Fibroblast of the conjunctiva (primary cell): ENCODE results near the gene PIK3C2A.

Source experiments
- DNase-seq: peaks from one replicate; pipeline ENCODE4 v3.0.0-alpha.2; 2010; ENCODE audit warnings: low read depth

The PIK3C2A gene

DNA sequence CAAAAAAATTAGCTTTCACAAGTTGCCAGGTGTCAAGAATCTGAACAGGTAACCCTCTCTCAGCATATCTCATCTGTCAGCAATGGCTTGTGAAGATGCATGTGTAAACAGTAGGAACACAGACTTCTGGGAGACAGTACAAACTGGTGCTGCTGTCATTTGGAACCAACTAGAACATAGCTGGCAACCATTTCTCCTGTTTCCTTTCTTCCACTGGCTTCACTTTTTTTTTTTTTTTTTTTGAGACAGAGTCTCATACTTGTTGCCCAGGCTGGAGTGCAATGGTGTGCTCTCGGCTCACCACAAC lies 2.1 kb upstream of the PIK3C2A start:
- no peak for DNase-seq

DNA sequence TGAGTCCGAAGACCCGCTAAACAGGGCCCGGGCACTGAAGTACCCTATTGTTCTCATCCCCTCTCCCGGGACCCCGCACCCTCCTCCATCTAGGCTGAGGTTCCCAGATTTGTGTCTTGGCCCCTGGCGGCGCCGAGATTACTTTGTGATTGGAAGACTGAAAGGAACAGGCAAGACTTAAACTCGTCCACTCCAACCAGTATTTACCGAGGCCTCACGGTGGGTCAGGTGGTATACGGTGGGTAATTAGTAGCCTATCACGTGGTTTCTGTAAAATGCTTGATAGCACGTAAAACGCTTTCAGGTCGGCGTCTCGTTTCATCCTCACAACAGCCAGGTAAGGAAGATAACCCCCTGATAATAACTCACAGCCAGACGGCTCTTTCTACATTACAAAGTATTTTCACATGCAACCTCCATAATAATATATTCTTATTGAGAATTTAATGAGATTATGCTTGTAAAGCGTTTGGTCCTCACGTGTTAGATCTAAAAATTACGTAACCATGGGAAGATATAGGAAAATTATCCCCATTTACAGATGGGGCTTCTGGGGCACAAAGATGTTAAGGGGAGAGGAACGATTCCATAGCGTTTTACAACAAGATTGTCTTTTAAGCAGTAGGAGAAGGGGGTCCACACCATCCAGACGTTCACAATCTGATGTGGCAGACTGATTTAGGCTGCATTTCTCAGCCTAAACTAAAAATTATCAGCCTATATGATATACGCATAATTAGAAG lies 642 bp upstream of the PIK3C2A start:
- peak; percentile 33 for DNase-seq

DNA sequence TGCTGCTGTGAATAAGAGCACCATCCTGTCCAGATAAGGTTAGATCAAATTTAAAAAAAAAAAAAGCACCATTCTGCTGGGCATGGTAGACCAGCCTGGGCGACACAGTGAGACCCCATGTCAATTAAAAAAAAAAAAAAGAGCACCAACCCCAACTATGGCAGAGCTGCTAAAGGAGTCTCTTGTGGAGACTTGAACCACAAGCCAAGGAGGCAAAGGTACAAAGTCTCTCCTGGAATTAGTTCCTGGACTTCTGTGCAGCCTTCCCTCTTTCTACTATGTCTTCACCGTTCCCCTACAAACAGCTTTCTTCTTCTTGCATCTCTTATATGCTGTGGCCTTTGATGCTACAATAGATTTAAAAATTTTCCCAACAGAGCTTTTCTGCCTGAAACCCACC lies 1.3 kb downstream of the PIK3C2A start:
- no peak for DNase-seq

DNA sequence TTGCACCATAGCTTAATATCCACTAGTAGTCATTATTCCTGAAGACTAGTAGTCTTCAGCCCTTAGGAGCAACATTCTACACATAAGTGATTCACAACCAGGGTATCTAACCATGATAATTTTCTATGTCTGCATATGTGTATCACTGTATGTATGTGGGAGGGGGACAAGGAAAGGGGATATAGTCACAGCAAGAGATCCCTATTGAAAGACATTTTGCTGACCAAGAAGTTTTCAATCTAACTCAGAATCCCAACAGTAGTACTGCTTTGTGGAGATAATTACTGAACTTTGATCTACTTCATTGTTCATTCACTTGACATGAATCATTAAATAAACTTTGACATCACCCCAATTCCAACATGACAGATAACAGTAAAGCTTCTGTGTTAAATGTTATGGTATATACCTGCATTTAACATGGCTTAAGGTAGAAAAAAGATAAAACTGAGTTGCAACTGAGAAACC lies 10.3 kb downstream of the PIK3C2A start:
- DNase-seq: no peak

DNA sequence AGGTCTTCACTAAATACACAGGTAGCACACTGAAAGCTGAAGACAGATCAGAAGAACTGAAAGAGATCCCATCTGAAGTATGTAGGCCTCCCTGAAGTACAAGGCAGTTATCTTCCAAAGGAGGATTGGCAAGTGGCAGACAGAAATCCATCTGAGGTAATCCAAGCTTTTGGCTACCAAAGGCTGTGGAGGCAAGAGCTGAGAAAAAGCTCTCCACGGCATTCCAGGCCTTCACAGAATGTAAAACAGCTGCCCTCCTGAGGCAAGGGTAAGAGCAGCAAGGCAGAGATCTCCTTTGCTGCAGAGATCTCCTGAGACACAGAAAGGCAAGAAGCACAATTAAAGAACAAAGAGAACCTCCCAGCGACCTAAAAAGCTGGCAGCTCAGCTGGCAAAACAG lies 19.1 kb downstream of the PIK3C2A start:
- no peak for DNase-seq

DNA sequence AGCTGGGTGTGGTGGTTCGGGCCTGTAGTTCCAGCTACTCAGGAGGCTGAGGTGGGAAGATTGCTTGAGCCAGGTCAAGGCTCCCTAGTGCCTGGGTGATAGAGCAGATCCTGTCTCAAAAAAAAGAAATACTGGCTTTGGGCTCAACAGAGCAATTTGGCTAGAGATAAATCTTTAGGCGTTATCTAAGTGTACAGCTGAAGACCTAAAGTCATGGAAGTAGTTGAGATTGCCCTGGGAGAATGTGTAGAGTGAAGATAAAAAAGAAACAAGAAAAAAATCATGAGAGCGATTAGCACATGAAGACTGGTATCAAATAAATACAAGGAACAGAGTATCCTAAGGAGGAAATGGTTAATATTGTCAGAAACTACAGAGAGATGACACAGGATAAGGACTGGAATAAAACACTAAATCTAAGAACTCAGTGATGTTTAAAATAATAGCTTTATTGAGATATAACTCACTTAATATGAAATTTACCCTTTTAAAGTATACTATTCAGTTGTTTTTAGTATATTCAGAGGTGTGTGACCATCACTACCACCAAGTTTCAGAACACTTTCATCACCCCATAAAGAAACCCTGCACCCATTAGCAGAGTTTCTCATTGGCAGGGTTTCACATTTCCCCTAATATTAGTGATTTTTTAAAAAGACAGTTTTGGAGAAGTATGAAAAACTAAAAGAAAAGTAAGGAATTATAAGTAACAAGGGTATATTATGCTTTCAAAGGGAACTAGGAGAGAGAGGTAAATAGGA lies 20.7 kb downstream of the PIK3C2A start:
- DNase-seq: no peak

DNA sequence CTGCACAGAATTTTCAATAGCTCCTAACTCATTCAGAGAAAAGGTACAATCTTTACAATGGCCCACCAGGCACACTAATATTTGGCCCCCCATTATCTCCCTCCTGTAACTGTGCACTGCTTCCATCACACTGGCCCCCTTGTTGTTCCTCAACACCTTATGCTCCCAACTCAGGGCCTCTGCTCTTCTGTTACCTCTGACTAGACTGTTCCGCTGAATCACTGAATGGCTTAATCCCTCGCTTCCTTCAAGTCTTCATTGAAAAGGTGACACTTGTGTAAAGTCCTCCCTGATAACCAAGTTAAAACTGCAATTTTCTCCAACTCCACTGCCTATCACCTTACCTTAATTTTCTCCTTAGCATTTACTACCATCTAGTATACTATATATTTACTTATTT lies 21.8 kb downstream of the PIK3C2A start:
- no peak for DNase-seq

DNA sequence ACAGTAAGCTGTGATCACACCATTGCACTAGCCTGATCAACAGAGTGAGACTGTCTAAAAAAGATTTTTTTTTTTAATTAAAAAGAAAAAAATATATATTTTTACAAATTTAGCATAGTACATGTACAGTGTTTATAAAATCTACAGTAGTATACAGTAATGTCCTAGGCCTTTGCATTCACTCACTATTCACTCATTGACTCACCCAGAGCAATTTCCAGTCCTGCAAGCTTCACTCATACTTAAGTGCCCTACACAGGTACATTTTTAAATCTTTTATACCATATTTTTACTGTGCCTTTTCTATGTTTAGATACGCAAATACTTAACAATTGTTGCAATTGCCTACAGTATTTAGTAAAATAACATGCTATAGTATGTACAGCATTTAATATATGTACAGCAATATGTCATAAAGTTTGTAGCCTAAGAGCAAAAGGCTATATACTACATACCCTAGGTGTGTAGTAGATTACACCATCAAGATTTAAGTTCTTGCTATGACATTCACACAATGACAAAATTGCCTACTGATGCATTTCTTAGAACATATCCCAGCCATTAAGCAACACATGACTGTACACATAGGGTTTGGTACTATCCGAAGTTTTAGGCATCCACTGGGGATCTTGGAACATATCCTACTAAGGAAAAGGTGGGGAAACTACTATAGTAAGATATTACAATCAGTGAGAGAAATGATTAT lies 22.8 kb downstream of the PIK3C2A start:
- DNase-seq: no peak

DNA sequence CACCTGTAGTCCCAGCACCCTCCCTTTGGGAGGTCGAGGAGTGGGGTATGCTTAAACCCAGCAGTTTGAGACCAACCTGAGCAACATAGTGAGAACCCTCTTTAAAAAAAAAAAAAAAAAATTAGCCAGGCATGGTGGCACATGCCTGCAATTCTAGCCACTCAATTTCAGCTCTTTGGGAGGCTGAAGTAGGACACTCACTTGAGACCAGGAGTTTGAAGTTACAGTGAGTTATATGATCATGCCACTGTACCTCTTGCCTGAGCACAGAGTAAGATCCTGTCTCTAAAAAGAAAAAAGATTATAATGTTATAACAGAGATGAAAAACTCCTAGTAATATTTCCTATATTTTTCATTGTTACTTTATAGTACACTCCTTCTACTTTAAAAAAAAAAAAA lies 23.9 kb downstream of the PIK3C2A start:
- DNase-seq: no peak

DNA sequence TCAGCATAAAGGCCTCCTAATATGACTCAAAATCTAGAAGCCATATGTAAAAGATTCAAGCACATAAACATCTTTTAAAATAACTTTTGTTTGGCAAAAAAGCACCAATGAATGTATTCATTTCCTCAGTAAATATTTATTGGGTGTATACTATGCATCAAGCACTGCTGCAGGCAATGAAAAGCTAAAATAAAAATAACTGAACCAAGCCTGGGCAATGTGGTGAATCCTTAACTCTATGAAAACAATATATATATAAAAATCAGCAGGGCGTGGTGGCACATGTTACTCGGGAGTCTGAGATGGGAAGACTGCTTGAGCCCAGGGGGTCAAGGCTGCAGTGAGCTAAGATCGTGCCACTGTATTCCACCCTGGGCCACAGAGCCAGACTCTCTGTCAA lies 27.8 kb downstream of the PIK3C2A start:
- no peak for DNase-seq

DNA sequence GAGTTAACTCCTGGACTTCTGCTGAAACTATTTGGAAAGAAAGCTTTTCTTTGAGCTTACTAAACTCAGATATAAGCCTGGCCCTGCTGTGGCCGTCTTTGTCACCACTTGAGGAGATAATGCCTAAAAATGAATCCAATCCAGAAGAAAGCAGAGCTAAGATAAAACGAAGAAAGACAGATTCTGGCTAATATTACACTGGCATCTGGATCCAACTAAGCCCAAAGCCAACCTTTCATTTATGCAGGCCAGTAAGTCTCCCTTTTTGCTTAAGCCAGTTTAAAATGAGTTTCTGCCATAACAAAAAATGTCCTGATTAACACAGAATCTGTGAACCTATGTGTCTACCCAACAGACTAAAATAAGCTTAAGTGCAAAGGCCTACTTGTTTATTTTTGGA lies 34.5 kb downstream of the PIK3C2A start:
- no peak for DNase-seq

DNA sequence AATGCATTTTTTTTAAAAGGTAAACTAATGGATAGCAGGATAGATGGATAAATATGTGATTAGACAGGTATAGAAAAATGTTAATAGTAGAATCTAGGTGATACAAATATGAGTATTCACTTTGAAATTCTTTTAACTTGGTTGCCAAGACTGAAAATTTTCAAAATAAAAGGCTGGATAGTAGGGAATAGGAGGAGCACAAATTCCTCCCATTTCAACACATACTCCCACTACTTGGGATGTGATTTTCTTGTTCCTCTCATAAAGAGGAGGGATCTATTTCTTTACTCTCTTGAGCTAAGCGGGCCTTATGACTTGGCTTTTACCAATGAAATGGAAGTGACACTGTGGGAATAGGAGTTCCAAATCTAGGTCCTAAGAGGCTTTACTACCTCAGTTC lies 35.9 kb downstream of the PIK3C2A start:
- no peak for DNase-seq

DNA sequence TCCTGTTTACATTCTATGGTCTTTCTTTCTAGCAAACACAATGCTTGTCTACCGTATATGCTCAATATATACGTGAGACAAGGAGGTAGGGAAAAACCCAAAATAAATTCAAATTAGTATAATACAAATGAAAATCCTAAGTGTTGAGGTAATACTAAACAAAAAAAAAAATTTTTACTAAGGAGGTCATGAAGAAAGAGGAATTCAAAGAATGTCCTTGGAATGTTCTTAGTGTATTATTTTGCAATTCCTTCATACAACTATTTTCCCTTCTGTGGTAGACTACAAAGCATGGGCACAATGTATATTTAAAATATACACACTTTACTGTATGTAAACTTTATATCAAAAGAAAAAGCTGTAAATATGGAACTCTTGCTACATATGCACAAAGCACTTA lies 36.4 kb downstream of the PIK3C2A start:
- peak; percentile 17 for DNase-seq

DNA sequence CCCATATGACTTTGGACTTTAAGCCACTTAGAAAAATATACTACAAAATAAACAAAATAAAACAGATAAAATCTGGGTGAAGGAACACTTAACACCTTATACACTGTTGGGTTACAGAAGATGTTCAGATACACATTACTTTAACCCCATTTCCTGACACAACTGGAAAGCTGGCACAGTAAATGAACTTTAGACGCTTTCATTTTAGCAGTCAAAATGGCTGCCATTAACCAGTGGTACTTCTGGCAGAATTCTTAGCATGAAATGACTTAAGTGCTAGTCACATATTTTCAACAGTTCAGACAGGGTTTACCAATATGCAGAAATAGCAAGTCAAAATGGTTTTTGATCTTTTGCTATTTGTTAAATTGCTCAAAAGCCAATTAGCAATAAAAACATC lies 37.9 kb downstream of the PIK3C2A start:
- no peak for DNase-seq

DNA sequence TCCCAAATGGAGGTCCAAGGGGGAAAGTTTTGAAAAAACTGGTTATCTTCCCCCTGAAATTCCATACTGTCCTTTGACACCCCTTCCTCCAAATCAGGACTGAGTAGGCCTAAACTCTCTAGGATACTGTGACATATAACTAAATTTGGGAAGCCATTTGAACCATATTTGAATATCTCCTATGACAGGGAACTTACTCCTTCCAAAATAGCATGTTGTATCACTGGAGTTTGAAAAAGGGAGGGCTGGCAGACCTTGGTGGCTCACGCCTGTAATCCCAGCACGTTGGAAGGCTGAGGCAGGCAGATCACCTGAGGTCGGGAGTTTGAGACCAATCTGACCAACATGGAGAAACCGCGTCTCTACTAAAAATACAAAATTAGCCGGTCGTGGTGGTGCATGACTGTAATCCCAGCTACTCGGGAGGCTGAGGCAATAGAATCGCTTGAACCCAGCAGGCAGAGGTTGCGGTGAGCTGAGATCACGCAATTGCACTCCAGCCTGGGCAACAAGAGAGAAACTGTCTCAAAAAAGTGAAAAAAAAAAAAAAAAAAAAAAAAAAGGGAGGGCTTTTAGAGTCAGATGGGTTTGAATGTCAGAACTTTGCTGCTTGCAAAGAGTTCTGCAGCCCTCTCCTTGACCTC lies 42.4 kb downstream of the PIK3C2A start:
- no peak for DNase-seq

DNA sequence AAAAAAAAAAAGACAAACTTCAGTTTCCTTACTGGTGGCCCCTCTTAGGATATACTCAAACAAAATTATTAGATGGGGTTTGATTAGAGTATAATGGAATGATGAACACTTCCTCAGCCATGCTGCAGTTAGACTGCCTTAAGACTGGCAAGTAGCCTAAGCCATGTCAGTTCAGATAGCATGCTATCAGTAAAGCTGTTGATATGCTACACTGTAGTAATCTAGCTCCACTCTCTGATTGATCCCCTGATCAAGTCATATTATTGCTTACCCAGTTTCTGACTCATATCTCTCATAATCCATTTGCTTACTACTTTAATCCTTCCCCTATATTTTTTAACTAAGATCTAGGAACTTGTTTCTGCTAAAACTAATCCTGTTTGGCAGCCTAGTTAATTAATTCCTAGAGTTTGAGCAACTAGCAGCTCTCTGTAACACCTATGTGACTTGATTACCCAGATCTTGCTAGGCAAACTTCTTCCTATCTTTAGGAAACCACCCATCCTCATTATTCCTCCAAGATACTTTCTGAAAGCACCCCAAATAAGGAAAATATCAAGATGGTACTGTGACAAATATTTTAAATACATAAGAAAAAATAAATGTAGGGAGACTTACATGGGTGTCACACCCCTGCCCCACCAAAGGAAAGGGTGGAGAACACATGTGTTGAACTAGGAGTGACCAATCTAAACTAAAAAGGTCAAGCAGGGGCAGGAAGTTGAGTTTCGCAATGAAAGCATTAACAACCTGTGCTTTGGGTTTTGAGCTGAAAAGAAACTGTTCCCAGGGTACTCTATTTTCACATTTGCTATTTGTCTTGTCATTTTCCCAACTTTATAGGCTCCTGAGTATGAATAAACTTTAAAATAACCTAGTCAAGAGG lies 43.2 kb downstream of the PIK3C2A start:
- DNase-seq: no peak

DNA sequence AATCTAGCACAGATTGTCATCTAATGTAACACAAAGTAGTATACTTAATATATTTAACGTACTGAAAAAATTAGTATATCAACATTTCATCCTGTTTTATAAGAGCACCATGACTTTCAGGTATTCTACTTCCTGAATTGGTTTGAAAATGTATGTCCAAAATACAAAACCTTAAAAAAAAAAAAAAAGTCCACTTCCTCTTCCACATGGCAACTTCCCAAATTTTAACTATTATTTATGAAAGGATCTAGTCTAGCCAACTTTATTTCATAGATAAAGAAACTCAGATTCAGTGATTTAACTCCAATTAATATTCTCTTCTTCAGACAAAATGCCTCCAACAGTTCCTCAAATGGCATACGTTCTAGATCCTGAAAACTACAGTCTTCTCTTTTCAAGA lies 44.0 kb downstream of the PIK3C2A start:
- no peak for DNase-seq

DNA sequence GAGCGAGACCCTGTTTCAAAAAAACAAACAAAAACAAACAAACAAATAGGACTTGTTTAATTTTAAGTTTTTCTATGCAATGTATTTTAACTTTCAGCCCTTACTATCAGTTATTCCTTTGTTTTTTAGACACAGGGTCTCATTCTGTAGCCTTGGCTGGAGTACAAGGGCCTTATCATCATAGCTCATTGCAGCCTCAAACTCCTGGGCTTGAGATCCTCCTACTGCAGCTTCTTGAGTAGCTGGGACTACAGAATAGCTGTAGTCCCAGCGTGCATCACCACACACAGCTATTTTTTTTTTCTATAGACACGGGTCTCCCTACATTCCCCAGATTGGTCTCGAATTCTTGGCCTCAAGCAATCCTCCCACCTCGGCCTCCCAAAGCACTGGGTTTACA lies 44.5 kb downstream of the PIK3C2A start:
- DNase-seq: no peak

DNA sequence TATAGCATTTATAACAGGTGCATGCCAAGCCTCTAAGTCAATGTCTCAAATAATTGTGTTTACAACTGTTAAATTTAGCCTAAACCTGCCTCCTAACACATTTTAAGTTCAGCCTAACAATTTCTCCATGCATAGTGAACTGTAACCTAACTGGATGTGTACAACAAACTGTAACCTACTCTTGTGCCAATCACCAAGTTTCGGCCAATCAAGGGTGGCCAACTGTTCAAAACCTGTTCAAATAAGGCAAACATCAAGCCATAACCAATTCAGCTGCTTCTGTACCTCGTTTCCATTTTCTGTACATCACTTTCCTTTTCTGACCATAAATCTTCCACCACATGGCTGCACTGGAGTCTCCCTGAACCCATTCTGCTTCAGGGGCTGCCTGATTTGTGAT lies 45.4 kb downstream of the PIK3C2A start:
- no peak for DNase-seq

DNA sequence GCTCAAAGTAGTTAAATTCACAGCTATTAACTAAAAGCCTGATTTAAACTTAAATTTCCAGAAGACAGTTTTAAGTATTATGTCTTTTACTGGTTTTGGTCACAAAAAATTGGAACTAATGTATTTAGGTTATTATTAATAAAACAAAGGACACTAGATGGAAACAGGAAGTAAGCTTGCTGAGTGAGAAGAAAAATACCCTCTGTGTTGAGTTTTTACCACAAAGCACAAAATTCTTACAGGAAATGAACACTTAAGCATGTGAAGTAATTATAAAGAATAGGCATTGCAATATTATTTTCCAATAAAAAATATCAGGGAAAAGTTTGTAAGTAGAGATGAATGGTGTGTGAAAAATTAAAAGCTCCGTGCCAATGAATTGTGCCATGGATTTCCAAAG lies 46.3 kb downstream of the PIK3C2A start:
- DNase-seq: no peak

DNA sequence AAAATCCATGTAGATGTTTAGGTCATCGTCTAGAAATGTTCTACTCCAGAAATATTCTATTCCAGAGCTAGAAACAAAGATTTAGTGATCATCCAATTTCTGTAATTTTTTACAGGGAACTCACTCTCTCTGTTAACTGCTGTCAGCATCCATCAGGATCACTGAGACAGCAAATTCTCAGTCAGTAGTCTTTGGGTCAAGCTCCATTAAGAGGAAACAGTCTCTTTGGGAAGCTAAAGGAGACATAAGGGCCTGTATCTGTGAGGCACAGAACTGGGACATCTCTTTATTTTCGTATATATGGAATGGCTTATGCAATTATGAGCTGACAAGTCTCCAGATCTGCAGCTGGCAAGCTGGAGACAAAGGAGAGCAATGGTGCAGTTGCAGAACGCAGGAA lies 48.3 kb downstream of the PIK3C2A start:
- no peak for DNase-seq
